Choroid plexus epithelial cell (primary cell): Measurements from ENCODE around the gene LMBR1L.
"Not testable (repeated sequence)": the region's sequence is repeated elsewhere in the genome, so short reads cannot be mapped to it uniquely, and the experiment has no call there.

Source experiments
- DNase-seq: peaks from one replicate; pipeline ENCODE4 v3.0.0-alpha.2; 2010; ENCODE audit warnings: low read depth
- H3K4me3 ChIP-seq: 2 replicates; pipeline ENCODE4 v1.5.1; 2011; ENCODE audit warnings: low read depth, mild to moderate bottlenecking, control low read depth, low read length, moderate library complexity
- CTCF ChIP-seq: conservative IDR thresholded peaks from 2 replicates; pipeline ENCODE4 v1.5.1; 2011; ENCODE audit warnings: low read depth, mild to moderate bottlenecking, control low read depth, inconsistent platforms, low read length, moderate library complexity

The LMBR1L gene

GRCh38 chr12:49130151-49131050 lies 19.8 kb upstream of the LMBR1L start:
- peak; percentile 97 for DNase-seq
- H3K4me3 ChIP-seq: peak overlapping the region; percentile 99
- TF ChIP-seq CTCF: peak; percentile 91

GRCh38 chr12:49129332-49130150 lies 18.9 kb upstream of the LMBR1L start:
- TF ChIP-seq CTCF: no peak
- H3K4me3 ChIP-seq: peak overlapping the region; percentile 99
- DNase-seq: no peak

GRCh38 chr12:49127971-49128370 lies 17.3 kb upstream of the LMBR1L start:
- not testable (repeated sequence) for DNase-seq, H3K4me3 ChIP-seq

- no peak for TF ChIP-seq CTCF
- H3K4me3 ChIP-seq: no peak overlapping the region
- no peak for DNase-seq
Observed at GRCh38 chr12:49126852-49127763, 16.5 kb upstream of the LMBR1L start.

GRCh38 chr12:49121047-49121696 lies 10.5 kb upstream of the LMBR1L start:
- DNase-seq: peak; percentile 75
- no peak overlapping the region for H3K4me3 ChIP-seq
- TF ChIP-seq CTCF: peak; percentile 80

GRCh38 chr12:49111206-49111605 lies 559 bp upstream of the LMBR1L start:
- H3K4me3 ChIP-seq: peak overlapping the region; percentile 88
- TF ChIP-seq CTCF: no peak
- DNase-seq: no peak
